Thyroid gland (tissue), 4 donors: ENCODE measurements around the gene CNNM4.

Experiments
- POLR2A ChIP-seq, 2 donors: fragments of 450-650 bp; IDR thresholded peaks; one replicate each; pipeline ENCODE4 v1.6.1; 2017; ENCODE audit warnings: antibody characterized with exemption in 2 of 2, mild to moderate bottlenecking in 2 of 2, moderate library complexity in 1 of 2
- TF ChIP-seq, protein P1 (sequence below), 6 experiments: fragments of 200-600 bp in 3 of 6; fragments of 450-650 bp in 3 of 6; sonication (generic) in 3 of 6; IDR thresholded peaks; one replicate each; pipeline ENCODE4 v1.5.1; 2016 to 2019; ENCODE audit warnings: antibody characterized with exemption in 6 of 6, mild to moderate bottlenecking in 2 of 6, inconsistent platforms in 1 of 6, moderate library complexity in 1 of 6

DNA sequence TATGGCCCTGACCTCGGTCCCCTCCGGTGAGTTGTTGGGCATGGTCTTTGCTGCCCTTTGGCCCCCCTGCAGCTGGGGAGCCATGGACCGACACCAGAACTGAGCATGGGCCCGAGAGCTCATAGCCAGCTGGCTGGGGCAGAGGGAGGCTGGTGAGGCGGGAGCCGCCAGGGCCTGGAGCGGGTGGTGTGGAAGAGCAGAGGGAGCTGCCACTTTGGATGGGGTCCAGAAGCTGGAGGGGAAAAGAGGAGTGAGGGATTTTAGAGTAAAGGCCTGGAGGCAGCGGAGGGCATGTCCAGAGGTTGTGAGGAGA is 38.9 kb downstream of the CNNM4 start:
- no peak for TF ChIP-seq POLR2A (IDR thresholded peaks at IDR 0.05)
- TF ChIP-seq, protein P1, sequence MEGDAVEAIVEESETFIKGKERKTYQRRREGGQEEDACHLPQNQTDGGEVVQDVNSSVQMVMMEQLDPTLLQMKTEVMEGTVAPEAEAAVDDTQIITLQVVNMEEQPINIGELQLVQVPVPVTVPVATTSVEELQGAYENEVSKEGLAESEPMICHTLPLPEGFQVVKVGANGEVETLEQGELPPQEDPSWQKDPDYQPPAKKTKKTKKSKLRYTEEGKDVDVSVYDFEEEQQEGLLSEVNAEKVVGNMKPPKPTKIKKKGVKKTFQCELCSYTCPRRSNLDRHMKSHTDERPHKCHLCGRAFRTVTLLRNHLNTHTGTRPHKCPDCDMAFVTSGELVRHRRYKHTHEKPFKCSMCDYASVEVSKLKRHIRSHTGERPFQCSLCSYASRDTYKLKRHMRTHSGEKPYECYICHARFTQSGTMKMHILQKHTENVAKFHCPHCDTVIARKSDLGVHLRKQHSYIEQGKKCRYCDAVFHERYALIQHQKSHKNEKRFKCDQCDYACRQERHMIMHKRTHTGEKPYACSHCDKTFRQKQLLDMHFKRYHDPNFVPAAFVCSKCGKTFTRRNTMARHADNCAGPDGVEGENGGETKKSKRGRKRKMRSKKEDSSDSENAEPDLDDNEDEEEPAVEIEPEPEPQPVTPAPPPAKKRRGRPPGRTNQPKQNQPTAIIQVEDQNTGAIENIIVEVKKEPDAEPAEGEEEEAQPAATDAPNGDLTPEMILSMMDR (IDR thresholded peaks at IDR 0.05): no peak
